Neural cell (in vitro differentiated cells): ENCODE results near the gene BTBD16. TPM values are rescaled to one million over a fixed set of nuclear protein-coding genes. Genes with fewer than 3 reads are reported as not detected.

ENCODE experiments used
- H2AFZ ChIP-seq: fragments of 200-600, 300-800 bp; sonication (generic), shearing (Covaris generic); 2 replicates; pipeline ENCODE4 v1.6.0; 2014; ENCODE audit warnings: low read depth, mild to moderate bottlenecking, antibody characterized with exemption, low read length, moderate library complexity
- H3F3A ChIP-seq: fragments of 200-600 bp; shearing (Covaris generic); 2 replicates; pipeline ENCODE4 v1.6.1; 2016; ENCODE audit warnings: mild to moderate bottlenecking, moderate library complexity, mixed read lengths, antibody characterized with exemption, low read length; ENCODE audit not compliant: insufficient read depth, poor library complexity, severe bottlenecking
- H3K27ac ChIP-seq: fragments of 200-600, 300-800 bp; sonication (generic), shearing (Covaris generic); 2 replicates; pipeline ENCODE4 v1.5.1; 2014; ENCODE audit warnings: mild to moderate bottlenecking, low read length, moderate library complexity
- H3K27me3 ChIP-seq: fragments of 300-800, 200-600 bp; sonication (generic), shearing (Covaris generic); 2 replicates; pipeline ENCODE4 v1.6.0; 2014; ENCODE audit warnings: mild to moderate bottlenecking, low read depth, low read length, moderate library complexity; ENCODE audit not compliant: insufficient read depth
- H3K36me3 ChIP-seq: fragments of 300-800, 200-600 bp; sonication (generic), shearing (Covaris generic); 2 replicates; pipeline ENCODE4 v1.5.1; 2014; ENCODE audit warnings: mild to moderate bottlenecking, antibody characterized with exemption, low read length, moderate library complexity; ENCODE audit not compliant: insufficient read depth
- H3K4me2 ChIP-seq: fragments of 300-800, 200-600 bp; sonication (generic), shearing (Covaris generic); 2 replicates; pipeline ENCODE4 v1.6.0; 2014; ENCODE audit warnings: mild to moderate bottlenecking, low read length
- H3K4me3 ChIP-seq: fragments of 300-800, 200-600 bp; sonication (generic), shearing (Covaris generic); 2 replicates; pipeline ENCODE4 v1.5.1; 2014; ENCODE audit warnings: mild to moderate bottlenecking, low read length, moderate library complexity
- H3K79me2 ChIP-seq: fragments of 200-600 bp; shearing (Covaris generic); replicated peaks from 2 replicates; pipeline ENCODE4 v1.6.0; 2014; ENCODE audit warnings: mild to moderate bottlenecking, low read length, moderate library complexity; ENCODE audit not compliant: insufficient read depth
- H3K9ac ChIP-seq: fragments of 300-800, 200-600 bp; sonication (generic), shearing (Covaris generic); 2 replicates; pipeline ENCODE4 v1.6.1; 2016; ENCODE audit warnings: mild to moderate bottlenecking, low read length, mixed read lengths
- H3K9me2 ChIP-seq: fragments of 200-600 bp; shearing (Covaris generic); 2 replicates; pipeline ENCODE4 v1.6.1; 2016; ENCODE audit warnings: mild to moderate bottlenecking, low read length, mixed read lengths; ENCODE audit not compliant: insufficient read depth
- H3K9me3 ChIP-seq: fragments of 200-600, 300-800 bp; sonication (generic), shearing (Covaris generic); 2 replicates; pipeline ENCODE4 v1.6.1; 2016; ENCODE audit warnings: mild to moderate bottlenecking, mixed run types, low read length, moderate library complexity, mixed read lengths
- H4K20me1 ChIP-seq: fragments of 200-600 bp; shearing (Covaris generic); 2 replicates; pipeline ENCODE4 v1.6.1; 2016; ENCODE audit warnings: mild to moderate bottlenecking, mixed run types; ENCODE audit not compliant: insufficient read depth
- CTCF ChIP-seq: fragments of 450-650 bp; IDR thresholded peaks from 2 replicates; pipeline ENCODE4 v1.5.1; 2014; ENCODE audit warnings: antibody characterized with exemption, mild to moderate bottlenecking, moderate library complexity; ENCODE audit not compliant: poor library complexity, severe bottlenecking
- EP300 ChIP-seq: fragments of 450-650 bp; conservative IDR thresholded peaks from 2 replicates; pipeline ENCODE4 v1.6.1; 2014; ENCODE audit warnings: antibody characterized with exemption, mild to moderate bottlenecking, moderate library complexity; ENCODE audit not compliant: poor library complexity, severe bottlenecking
- EZH2 ChIP-seq: fragments of 200-600, 300-800 bp; shearing (Covaris generic), sonication (generic); IDR thresholded peaks from 2 replicates; pipeline ENCODE4 v1.6.1; 2014; ENCODE audit warnings: antibody characterized with exemption, low read length, borderline replicate concordance, mild to moderate bottlenecking; ENCODE audit not compliant: insufficient read depth, poor library complexity, severe bottlenecking
- MXI1 ChIP-seq: fragments of 450-650 bp; conservative IDR thresholded peaks from 2 replicates; pipeline ENCODE4 v1.6.1; 2014; ENCODE audit warnings: antibody characterized with exemption, mild to moderate bottlenecking; ENCODE audit not compliant: poor library complexity, severe bottlenecking
- POLR2AphosphoS5 ChIP-seq: IDR thresholded peaks from 2 replicates; pipeline ENCODE4 v1.6.1; 2012
- RAD21 ChIP-seq: fragments of 450-650 bp; conservative IDR thresholded peaks from 2 replicates; pipeline ENCODE4 v1.6.1; 2014; ENCODE audit warnings: antibody characterized with exemption, mild to moderate bottlenecking, moderate library complexity
- REST ChIP-seq: IDR thresholded peaks from 2 replicates; pipeline ENCODE4 v1.6.1; 2012; ENCODE audit warnings: borderline replicate concordance
- SMC3 ChIP-seq: fragments of 450-650 bp; conservative IDR thresholded peaks from 2 replicates; pipeline ENCODE4 v1.6.1; 2014; ENCODE audit warnings: antibody characterized with exemption, mild to moderate bottlenecking, moderate library complexity; ENCODE audit not compliant: poor library complexity
- TAF1 ChIP-seq: IDR thresholded peaks from 2 replicates; pipeline ENCODE4 v1.6.1; 2012; ENCODE audit warnings: low read depth
- polyA plus RNA-seq: library from polyadenylated mRNA; depleted of rRNA; stranded (reverse); fragments of >200 nt; gene quantifications from 2 replicates; pipeline ENCODE4 v1.2.3, GENCODE V29; 2014

BTBD16 gene
- polyA plus RNA-seq, 1 donor from 2014 or later: not detected

GRCh38 chr10:122380703-122381102 lies 109.6 kb downstream of the BTBD16 start:
- no peak overlapping the region for H2AFZ ChIP-seq
- H3K9me3 ChIP-seq: no peaks in the 10 kb centered on the region
- no peaks in the 10 kb centered on the region for H3F3A ChIP-seq
- H3K9ac ChIP-seq: no peak overlapping the region
- no peak overlapping the region for H3K4me3 ChIP-seq
- H3K9me2 ChIP-seq: no peaks in the 10 kb centered on the region
- no peaks in the 10 kb centered on the region for H3K36me3 ChIP-seq
- H4K20me1 ChIP-seq: no peaks in the 10 kb centered on the region
- H3K27ac ChIP-seq: no peak overlapping the region
- no peak overlapping the region for H3K4me2 ChIP-seq
- no peak for TF ChIP-seq EZH2
- TF ChIP-seq MXI1: no peak
- H3K79me2 ChIP-seq: peaks cover 16% of the 10 kb centered on the region
- H3K27me3 ChIP-seq: no peaks in the 10 kb centered on the region

GRCh38 chr10:122381680-122382079 lies 110.6 kb downstream of the BTBD16 start:
- Histone ChIP-seq H2AFZ (no peak overlapping the region), H3K27me3 (no peaks in the 10 kb centered on the region)

More at GRCh38 chr10:122381680-122382079, 110.6 kb downstream of the BTBD16 start:
- Histone ChIP-seq H3F3A (no peaks in the 10 kb centered on the region), H3K79me2 (peaks cover 10% of the 10 kb centered on the region), H3K9ac (no peak overlapping the region), H4K20me1 (no peaks in the 10 kb centered on the region), H3K9me2 (no peaks in the 10 kb centered on the region), H3K36me3 (no peaks in the 10 kb centered on the region), H3K4me3 (no peak overlapping the region), H3K9me3 (no peaks in the 10 kb centered on the region), H3K4me2 (no peak overlapping the region), H3K27ac (no peak overlapping the region)
- no peak for TF ChIP-seq RAD21
- no peak for TF ChIP-seq REST
- no peak for TF ChIP-seq TAF1
- no peak for TF ChIP-seq POLR2AphosphoS5
- TF ChIP-seq EP300: no peak
- TF ChIP-seq EZH2: no peak
- TF ChIP-seq CTCF: no peak
- no peak for TF ChIP-seq MXI1
- no peak for TF ChIP-seq SMC3
